Activated CD8-positive, alpha-beta T cell treated with anti-CD3 and anti-CD28 coated beads for 36 hours (primary cell): ENCODE data around the gene SDCBP2. TPM values are rescaled to one million over a fixed set of nuclear protein-coding genes. Genes with fewer than 3 reads are reported as not detected.

Experiments
- ATAC-seq: fragments of 200-7000 bp; cut with Tn5 transposase; one replicate; pipeline ENCODE4 v1.10.0; 2021; ENCODE audit warnings: mild to moderate bottlenecking, moderate library complexity
- CTCF ChIA-PET: fragments of 350-600 bp; sonication (Branson Sonifier 250); formaldehyde crosslinking; loops from one replicate; lab custom pipeline; 2021; ENCODE audit warnings: antibody characterized with exemption; lab: Charles Lee
- POLR2A ChIA-PET: fragments of 350-600 bp; sonication (Branson Sonifier 250); formaldehyde crosslinking; loops from one replicate; lab custom pipeline; 2021; ENCODE audit warnings: antibody characterized with exemption; lab: Charles Lee
- DNase-seq: peaks from one replicate; pipeline ENCODE4 v3.0.0-alpha.2; 2020
- H3K27ac Mint-ChIP-seq: one replicate; pipeline ENCODE4 v1.8.0; 2021; ENCODE audit warnings: mild to moderate bottlenecking, mixed read lengths
- H3K27me3 Mint-ChIP-seq: one replicate; pipeline ENCODE4 v1.8.0; 2021; ENCODE audit warnings: mixed read lengths
- H3K36me3 Mint-ChIP-seq: one replicate; pipeline ENCODE4 v1.8.0; 2021; ENCODE audit warnings: low read depth, mixed read lengths
- H3K4me1 Mint-ChIP-seq: one replicate; pipeline ENCODE4 v1.8.0; 2021; ENCODE audit warnings: low read depth, mixed read lengths
- H3K4me3 Mint-ChIP-seq: one replicate; pipeline ENCODE4 v1.8.0; 2021; ENCODE audit warnings: mild to moderate bottlenecking, moderate library complexity, mixed read lengths
- H3K9me3 Mint-ChIP-seq: one replicate; pipeline ENCODE4 v1.8.0; 2021; ENCODE audit warnings: mixed read lengths
- intact Hi-C: fragments of 100-400 bp; cut with micrococcal nuclease; formaldehyde crosslinking; loops from one replicate; pipeline ENCODE4 v1.10.0; 2022
- total RNA-seq, 2 experiments: library from RNA; stranded (reverse); gene quantifications; one replicate each; pipeline ENCODE4 v1.2.3, GENCODE V29; 2021
- TF ChIP-seq, protein P1 (sequence below): fragments of 200-600 bp; IDR thresholded peaks from one replicate; pipeline ENCODE4 v1.8.0; 2022; ENCODE audit warnings: antibody characterized with exemption, mild to moderate bottlenecking

SDCBP2 gene
- total RNA-seq, 2 experiments from 2014 or later: 3.0 to 3.7 TPM

DNA sequence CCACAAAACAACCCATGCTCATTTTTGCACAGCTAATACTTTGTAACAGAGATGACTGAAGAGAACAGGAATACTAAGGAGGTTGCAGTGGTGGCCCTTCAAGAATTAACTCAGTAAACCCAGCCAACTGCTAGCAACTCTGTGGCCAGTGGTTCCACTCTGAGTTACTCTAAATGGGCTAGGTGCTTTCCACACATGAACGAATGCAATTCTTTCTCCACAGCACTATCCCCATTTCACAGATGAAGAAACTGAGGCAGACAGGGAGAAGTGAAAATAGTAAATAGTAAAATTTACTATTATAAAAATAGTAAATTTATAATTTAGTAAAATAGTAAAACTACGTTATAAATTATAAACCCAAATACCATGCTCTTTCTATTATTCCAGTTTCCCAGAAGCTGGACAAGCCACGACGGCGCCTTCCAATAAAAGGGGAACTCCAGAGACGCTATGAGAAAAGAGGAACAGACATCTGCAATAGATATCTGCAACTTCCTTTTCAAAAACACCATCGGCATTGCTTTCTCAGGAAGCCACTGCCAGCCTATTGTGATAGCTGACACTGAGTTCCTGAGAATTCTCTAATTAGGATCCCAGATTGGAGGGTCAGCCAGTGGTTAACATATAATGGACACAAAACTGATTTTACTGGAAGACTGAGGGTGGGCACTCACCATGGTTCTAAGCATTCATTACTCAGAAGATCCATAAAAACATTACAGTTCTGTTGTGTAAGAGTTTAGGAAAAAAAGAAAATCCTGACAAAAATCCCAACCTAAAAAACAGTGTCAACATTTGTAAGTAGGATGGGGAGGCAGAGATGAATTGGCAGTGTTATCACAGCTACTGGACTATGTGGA, 47.7 kb upstream of the SDCBP2 start:
- Mint-ChIP-seq H3K4me1 (peaks cover 88% of the 10 kb centered on the region), H3K36me3 (peaks cover 48% of the 10 kb centered on the region), H3K27me3 (no peaks in the 10 kb centered on the region), H3K4me3 (no peak overlapping the region), H3K9me3 (no peaks in the 10 kb centered on the region), H3K27ac (peak overlapping the region; percentile 81)
- DNase-seq (no peak), ATAC-seq (no peak)
- POLR2A ChIA-PET: interaction anchor here (0.7 to 2.4 kb wide), 10 partner anchors 9 to 68 kb away, joined by 3 to 18 read pairs (median 3); partner anchors contain the start of gene FKBP1A
- TF ChIP-seq, protein P1, sequence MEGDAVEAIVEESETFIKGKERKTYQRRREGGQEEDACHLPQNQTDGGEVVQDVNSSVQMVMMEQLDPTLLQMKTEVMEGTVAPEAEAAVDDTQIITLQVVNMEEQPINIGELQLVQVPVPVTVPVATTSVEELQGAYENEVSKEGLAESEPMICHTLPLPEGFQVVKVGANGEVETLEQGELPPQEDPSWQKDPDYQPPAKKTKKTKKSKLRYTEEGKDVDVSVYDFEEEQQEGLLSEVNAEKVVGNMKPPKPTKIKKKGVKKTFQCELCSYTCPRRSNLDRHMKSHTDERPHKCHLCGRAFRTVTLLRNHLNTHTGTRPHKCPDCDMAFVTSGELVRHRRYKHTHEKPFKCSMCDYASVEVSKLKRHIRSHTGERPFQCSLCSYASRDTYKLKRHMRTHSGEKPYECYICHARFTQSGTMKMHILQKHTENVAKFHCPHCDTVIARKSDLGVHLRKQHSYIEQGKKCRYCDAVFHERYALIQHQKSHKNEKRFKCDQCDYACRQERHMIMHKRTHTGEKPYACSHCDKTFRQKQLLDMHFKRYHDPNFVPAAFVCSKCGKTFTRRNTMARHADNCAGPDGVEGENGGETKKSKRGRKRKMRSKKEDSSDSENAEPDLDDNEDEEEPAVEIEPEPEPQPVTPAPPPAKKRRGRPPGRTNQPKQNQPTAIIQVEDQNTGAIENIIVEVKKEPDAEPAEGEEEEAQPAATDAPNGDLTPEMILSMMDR: no peak
- CTCF ChIA-PET: interaction anchor here (0.8 to 1.3 kb wide), 5 partner anchors 12 to 62 kb away, joined by 3 to 5 read pairs (median 4); no protein-coding TSS in a partner anchor
- intact Hi-C loops: loop anchor here (5.0 kb wide), 1 partner anchor 49 kb away; the partner anchor contains the start of gene SDCBP2

DNA sequence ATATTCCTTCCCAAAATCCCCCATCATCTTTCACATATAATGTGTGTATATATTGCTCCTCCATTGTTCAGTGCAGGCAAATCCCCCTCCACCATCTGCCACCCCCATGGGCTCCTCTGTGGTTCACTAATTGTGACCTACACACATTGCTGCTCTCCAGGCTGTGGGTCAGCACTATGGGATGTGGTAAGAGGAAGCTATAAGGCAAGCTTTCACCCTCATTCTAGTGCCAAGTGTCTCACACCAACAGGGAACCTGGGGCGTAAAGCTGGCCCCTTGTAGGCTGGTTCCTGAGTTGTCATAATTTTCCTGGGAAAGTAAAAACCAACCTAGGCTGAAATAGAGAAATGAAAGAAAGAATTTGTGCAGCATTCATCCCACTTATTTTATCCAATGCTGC, 47.1 kb upstream of the SDCBP2 start:
- intact Hi-C loops: loop anchor here (5.0 kb wide), 1 partner anchor 49 kb away; the partner anchor contains the start of gene SDCBP2
- no peak for DNase-seq
- Mint-ChIP-seq H3K27me3 (no peaks in the 10 kb centered on the region), H3K4me3 (no peak overlapping the region), H3K9me3 (no peaks in the 10 kb centered on the region), H3K4me1 (peaks cover 87% of the 10 kb centered on the region), H3K27ac (peak overlapping the region; percentile 60), H3K36me3 (peaks cover 53% of the 10 kb centered on the region)
- POLR2A ChIA-PET: interaction anchor here (1.0 to 2.4 kb wide), 3 partner anchors 10 to 50 kb away, joined by 3 to 18 read pairs (median 3); partner anchors contain the start of gene FKBP1A
- CTCF ChIA-PET: interaction anchor here (1.2 kb wide), 1 partner anchor 16 kb away, joined by 4 read pairs; no protein-coding TSS in a partner anchor
- TF ChIP-seq, protein P1: no peak
- no peak for ATAC-seq

DNA sequence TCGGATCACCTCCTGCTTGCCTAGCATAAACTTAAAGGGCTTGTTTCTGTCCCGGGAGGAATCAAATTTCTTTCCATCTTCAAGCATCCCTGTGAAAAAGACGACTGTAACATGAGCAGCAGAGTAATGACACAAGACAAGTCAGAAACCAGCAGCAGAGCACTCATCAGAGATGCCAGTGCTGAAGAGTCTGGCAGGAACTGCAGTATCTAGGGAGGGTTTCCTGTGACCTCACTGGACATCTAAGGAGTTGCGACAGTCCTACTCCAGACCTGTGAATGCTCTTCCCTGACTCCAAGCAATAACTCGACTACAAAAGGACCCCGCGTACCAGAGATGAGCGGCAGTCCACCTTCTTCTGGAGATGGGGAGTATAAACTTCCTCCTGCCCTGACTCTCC, 46.6 kb upstream of the SDCBP2 start:
- peak overlapping the region; percentile 60 for H3K27ac Mint-ChIP-seq
- CTCF ChIA-PET: interaction anchor here (1.2 kb wide), 2 partner anchors 11 to 16 kb away, joined by 3 to 4 read pairs; no protein-coding TSS in a partner anchor
- H3K9me3 Mint-ChIP-seq: no peaks in the 10 kb centered on the region
- POLR2A ChIA-PET: interaction anchor here (1.0 to 1.1 kb wide), 2 partner anchors 11 to 50 kb away, joined by 3 read pairs; no protein-coding TSS in a partner anchor
- peaks cover 53% of the 10 kb centered on the region for H3K36me3 Mint-ChIP-seq
- DNase-seq (no peak), ATAC-seq (no peak)
- TF ChIP-seq, protein P1: no peak
- H3K27me3 Mint-ChIP-seq: no peaks in the 10 kb centered on the region
- H3K4me1 Mint-ChIP-seq: peaks cover 84% of the 10 kb centered on the region
- no peak overlapping the region for H3K4me3 Mint-ChIP-seq
- intact Hi-C loops: loop anchor here (5.0 kb wide), 1 partner anchor 48 kb away; the partner anchor contains the start of gene SDCBP2

DNA sequence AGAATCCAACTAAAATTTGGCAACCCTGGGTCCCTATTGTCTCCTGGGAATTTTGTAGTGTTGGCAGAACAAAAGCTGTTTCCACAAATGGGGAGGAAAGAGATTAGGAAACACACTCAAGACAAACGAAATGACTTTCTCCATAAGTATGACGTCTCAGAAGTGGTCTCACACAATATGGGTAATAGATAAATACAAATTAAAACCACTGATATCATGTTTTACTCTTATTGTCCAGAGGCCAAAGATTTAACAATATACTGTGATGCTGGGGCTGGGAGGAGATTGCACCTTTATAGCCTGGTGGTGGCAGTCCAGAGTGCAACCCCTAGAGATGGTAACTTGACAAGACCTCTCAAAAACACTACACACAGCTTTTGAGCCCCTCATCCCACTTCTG, 45.3 kb upstream of the SDCBP2 start:
- Mint-ChIP-seq H3K27me3 (no peaks in the 10 kb centered on the region), H3K27ac (no peak overlapping the region), H3K9me3 (no peaks in the 10 kb centered on the region), H3K36me3 (peaks cover 58% of the 10 kb centered on the region), H3K4me1 (peaks cover 74% of the 10 kb centered on the region), H3K4me3 (no peak overlapping the region)
- TF ChIP-seq, protein P1: no peak
- ATAC-seq (no peak), DNase-seq (no peak)
- CTCF ChIA-PET: interaction anchor here (1.5 kb wide), 1 partner anchor 8 kb away, joined by 3 read pairs; no protein-coding TSS in a partner anchor
- intact Hi-C loops: no loop called here
- POLR2A ChIA-PET: interaction anchor here (0.8 to 1.4 kb wide), 3 partner anchors 12 to 85 kb away, joined by 3 read pairs; no protein-coding TSS in a partner anchor
